IMR-90 (cell line): Measurements from ENCODE around the gene ZMYM2. TPM values are rescaled to one million over a fixed set of nuclear protein-coding genes. Genes with fewer than 3 reads are reported as not detected.

Source experiments
- ATAC-seq: fragments of 200-7000 bp; cut with Tn5 transposase; 2 replicates; pipeline ENCODE4 v1.9.1; 2020; ENCODE audit warnings: low read depth, mild to moderate bottlenecking, moderate library complexity
- BruUV-seq: library from RNA; stranded (reverse); fragments of 400-500 nt; replicated peaks from 2 replicates; lab custom pipeline; 2021; lab: Mats Ljungman, UMichigan
- CTCF ChIA-PET: fragments of 300-600 bp; formaldehyde crosslinking; extraction: SDS; loops from one replicate; lab custom pipeline; 2021; ENCODE audit warnings: antibody characterized with exemption; lab: Yijun Ruan, JAX
- POLR2A ChIA-PET: fragments of 300-600 bp; sonication (Branson Sonifier 250); formaldehyde crosslinking; loops from one replicate; lab custom pipeline; 2022; ENCODE audit warnings: antibody characterized with exemption; ENCODE audit not compliant: unreplicated experiment; lab: Charles Lee
- DNase-seq: peaks from one replicate; pipeline ENCODE4 v3.0.0; 2013
- H2AFZ ChIP-seq: replicated peaks from 2 replicates; pipeline ENCODE3; 2013; ENCODE audit warnings: low read length, mild to moderate bottlenecking; ENCODE audit not compliant: poor library complexity
- H2AK5ac ChIP-seq: 2 replicates; pipeline ENCODE4 v1.6.1; 2013; ENCODE audit warnings: low read depth, low read length, inconsistent platforms
- H2AK9ac ChIP-seq: replicated peaks from 2 replicates; pipeline ENCODE3; 2013; ENCODE audit warnings: mild to moderate bottlenecking, low read depth, low read length, moderate library complexity; ENCODE audit not compliant: poor library complexity
- H2BK120ac ChIP-seq: 2 replicates; pipeline ENCODE4 v1.6.1; 2013; ENCODE audit warnings: low read depth, low read length, inconsistent platforms
- H2BK15ac ChIP-seq: 3 replicates; pipeline ENCODE4 v1.6.1; 2013; ENCODE audit warnings: low read depth, low read length, inconsistent platforms
- H2BK20ac ChIP-seq: 2 replicates; pipeline ENCODE4 v1.6.1; 2013; ENCODE audit warnings: low read depth, mild to moderate bottlenecking, inconsistent platforms, low read length, moderate library complexity
- H2BK5ac ChIP-seq: 2 replicates; pipeline ENCODE4 v1.6.1; 2013; ENCODE audit warnings: mild to moderate bottlenecking, low read depth, low read length, inconsistent platforms; ENCODE audit not compliant: poor library complexity, severe bottlenecking
- H3K14ac ChIP-seq: replicated peaks from 2 replicates; pipeline ENCODE4 v1.6.1; 2013; ENCODE audit warnings: low read depth, low read length, inconsistent platforms
- H3K18ac ChIP-seq: 2 replicates; pipeline ENCODE4 v1.6.1; 2013; ENCODE audit warnings: low read depth, low read length, control low read depth
- H3K23ac ChIP-seq: 2 replicates; pipeline ENCODE4 v1.6.1; 2013; ENCODE audit warnings: low read depth, low read length, inconsistent platforms
- H3K27ac ChIP-seq: 2 replicates; pipeline ENCODE4 v1.5.1; 2013; ENCODE audit warnings: mild to moderate bottlenecking, control low read depth, low read length; ENCODE audit not compliant: insufficient read depth
- H3K27me3 ChIP-seq: 2 replicates; pipeline ENCODE4 v1.6.1; 2013; ENCODE audit warnings: low read length; ENCODE audit not compliant: control insufficient read depth, insufficient read depth
- H3K36me3 ChIP-seq: 2 replicates; pipeline ENCODE4 v1.6.1; 2013; ENCODE audit warnings: low read length, mixed read lengths; ENCODE audit not compliant: control insufficient read depth, insufficient read depth
- H3K4ac ChIP-seq: 2 replicates; pipeline ENCODE4 v1.6.1; 2013; ENCODE audit warnings: low read depth, low read length, inconsistent platforms
- H3K4me1 ChIP-seq: 2 replicates; pipeline ENCODE4 v1.6.1; 2013; ENCODE audit warnings: low read length, mixed read lengths; ENCODE audit not compliant: control insufficient read depth, insufficient read depth
- H3K4me2 ChIP-seq: 2 replicates; pipeline ENCODE4 v1.6.1; 2013; ENCODE audit warnings: low read depth, mild to moderate bottlenecking, control low read depth, low read length, moderate library complexity
- H3K4me3 ChIP-seq: 2 replicates; pipeline ENCODE4 v1.5.1; 2013; ENCODE audit warnings: low read depth, mild to moderate bottlenecking, control low read depth, low read length, moderate library complexity; ENCODE audit not compliant: insufficient read depth
- H3K56ac ChIP-seq: 2 replicates; pipeline ENCODE4 v1.6.1; 2013; ENCODE audit warnings: low read length, inconsistent platforms; ENCODE audit not compliant: insufficient read depth; ENCODE audit errors: extremely low read depth
- H3K79me1 ChIP-seq, 2 experiments: 2 replicates each; pipeline ENCODE4 v1.6.1; 2013; ENCODE audit warnings: low read length in 2 of 2, inconsistent platforms in 1 of 2, low read depth in 1 of 2
- H3K9ac ChIP-seq: 2 replicates; pipeline ENCODE4 v1.6.1; 2013; ENCODE audit warnings: low read depth, low read length, control low read depth
- H3K9me1 ChIP-seq: 2 replicates; pipeline ENCODE4 v1.6.1; 2013; ENCODE audit warnings: low read length, inconsistent platforms; ENCODE audit not compliant: insufficient read depth
- H3K9me3 ChIP-seq: 2 replicates; pipeline ENCODE4 v1.6.1; 2013; ENCODE audit warnings: low read length; ENCODE audit not compliant: control insufficient read depth, insufficient read depth
- H4K20me1 ChIP-seq: 2 replicates; pipeline ENCODE4 v1.6.1; 2013; ENCODE audit warnings: low read length, inconsistent platforms; ENCODE audit not compliant: insufficient read depth
- H4K5ac ChIP-seq: 2 replicates; pipeline ENCODE4 v1.6.1; 2013; ENCODE audit warnings: mild to moderate bottlenecking, low read depth, low read length, control low read depth
- H4K8ac ChIP-seq, 2 experiments: 2 replicates each; pipeline ENCODE4 v1.6.1; 2013; ENCODE audit warnings: low read depth in 2 of 2, low read length in 2 of 2, control low read depth in 1 of 2, inconsistent platforms in 1 of 2
- H4K91ac ChIP-seq: 2 replicates; pipeline ENCODE4 v1.6.1; 2013; ENCODE audit warnings: low read depth, low read length, inconsistent platforms; ENCODE audit not compliant: insufficient read depth
- BHLHE40 ChIP-seq: fragments of 150-350 bp; IDR thresholded peaks from 2 replicates; pipeline ENCODE4 v1.6.1; 2016; ENCODE audit warnings: mild to moderate bottlenecking, low read depth, low read length
- CEBPB ChIP-seq: IDR thresholded peaks from 2 replicates; pipeline ENCODE4 v1.6.1; 2012; ENCODE audit warnings: low read depth, low read length, improper control_type of control experiment
- CHD1 ChIP-seq: IDR thresholded peaks from 2 replicates; pipeline ENCODE4 v1.6.1; 2012; ENCODE audit warnings: low read depth, low read length, improper control_type of control experiment
- MAFK ChIP-seq: IDR thresholded peaks from 2 replicates; pipeline ENCODE4 v1.6.1; 2012; ENCODE audit warnings: low read depth, low read length, improper control_type of control experiment
- MAZ ChIP-seq: IDR thresholded peaks from 2 replicates; pipeline ENCODE4 v1.6.1; 2012; ENCODE audit warnings: low read depth, mild to moderate bottlenecking, low read length, improper control_type of control experiment, moderate library complexity, borderline replicate concordance
- MXI1 ChIP-seq: IDR thresholded peaks from 2 replicates; pipeline ENCODE4 v1.6.1; 2012; ENCODE audit warnings: low read depth, mild to moderate bottlenecking, low read length, moderate library complexity, borderline replicate concordance
- NFE2L2 ChIP-seq: fragments of 150-350 bp; IDR thresholded peaks from 2 replicates; pipeline ENCODE4 v1.6.1; 2016; ENCODE audit warnings: low read depth, mild to moderate bottlenecking, low read length
- POLR2A ChIP-seq: IDR thresholded peaks from 2 replicates; pipeline ENCODE4 v1.6.1; 2012; ENCODE audit warnings: mild to moderate bottlenecking, low read depth, low read length
- RAD21 ChIP-seq: IDR thresholded peaks from 2 replicates; pipeline ENCODE4 v1.6.1; 2012; ENCODE audit warnings: low read length, improper control_type of control experiment
- RCOR1 ChIP-seq: IDR thresholded peaks from 2 replicates; pipeline ENCODE4 v1.6.1; 2012; ENCODE audit warnings: mild to moderate bottlenecking, low read length, improper control_type of control experiment; ENCODE audit not compliant: insufficient replicate concordance
- RFX5 ChIP-seq: IDR thresholded peaks from 2 replicates; pipeline ENCODE4 v1.8.0; 2012; ENCODE audit warnings: low read depth, mild to moderate bottlenecking, low read length, moderate library complexity
- SMC3 ChIP-seq: fragments of 150-350 bp; IDR thresholded peaks from 2 replicates; pipeline ENCODE4 v1.6.1; 2016; ENCODE audit warnings: low read depth, mild to moderate bottlenecking, antibody characterized with exemption, low read length, moderate library complexity
- dilution Hi-C: fragments of 300-500 bp; cut with HindIII; formaldehyde crosslinking; loops from one replicate; pipeline ENCODE4 v1.14.3; 2018; ENCODE audit warnings: low sequenced_read_pairs; ENCODE audit not compliant: unreplicated experiment
- in situ Hi-C: fragments of 300-500 bp; cut with MboI; formaldehyde crosslinking; loops from 3 replicates; pipeline ENCODE4 v1.14.3; 2019; ENCODE audit warnings: low sequenced_read_pairs, inconsistent platforms, mixed read lengths
- intact Hi-C: fragments of 100-400 bp; cut with micrococcal nuclease; formaldehyde crosslinking; loops from 2 replicates; pipeline ENCODE4 v1.10.0; 2022
- polyA plus RNA-seq, 3 experiments: library from polyadenylated mRNA; depleted of rRNA; stranded (reverse); fragments of >200 nt; gene quantifications; 2 replicates each; pipeline ENCODE4 v1.2.3, GENCODE V29; 2012; ENCODE audit warnings: low replicate concordance in 1 of 3
- total RNA-seq: library from RNA; depleted of rRNA; stranded (reverse); fragments of >200 nt; gene quantifications from 2 replicates; pipeline ENCODE4 v1.2.3, GENCODE V29; 2012
- TF ChIP-seq, protein P1 (sequence below): fragments of 150-350 bp; IDR thresholded peaks from 2 replicates; pipeline ENCODE4 v1.6.1; 2016; ENCODE audit warnings: low read depth, mild to moderate bottlenecking, low read length, moderate library complexity, borderline replicate concordance
- TF ChIP-seq, protein P2 (sequence below): conservative IDR thresholded peaks from 2 replicates; pipeline ENCODE4 v1.5.1; 2012; ENCODE audit warnings: mild to moderate bottlenecking, low read depth, low read length, improper control_type of control experiment
- TF ChIP-seq, protein P3 (sequence below): fragments of 150-350 bp; IDR thresholded peaks from 2 replicates; pipeline ENCODE4 v1.6.1; 2017; ENCODE audit warnings: mild to moderate bottlenecking, antibody characterized with exemption, low read length, low read depth

The ZMYM2 gene
- total and polyA plus RNA-seq, 2 of the 4 experiments (the other 2 are of a cell fraction) = 15.7 to 51.1 TPM

DNA sequence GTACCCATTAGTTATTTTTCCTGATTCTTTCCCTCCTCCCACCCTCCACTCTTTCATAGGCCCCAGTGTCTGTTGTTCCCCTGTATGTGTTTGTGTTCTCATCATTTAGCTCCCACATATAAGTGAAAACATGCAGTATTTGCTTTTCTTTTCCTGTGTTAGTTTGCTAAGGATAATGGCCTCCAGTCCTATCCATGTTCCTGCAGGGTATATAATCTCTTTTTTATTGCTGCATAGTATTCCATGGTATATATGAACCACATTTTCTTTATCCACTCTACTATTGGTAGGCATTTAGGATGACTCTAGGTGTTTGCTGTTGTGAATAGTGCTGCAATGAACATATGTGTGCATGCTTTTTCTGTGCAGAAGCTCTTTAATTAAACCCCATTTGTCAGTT lies 79.4 kb downstream of the ZMYM2 start:
- BruUV-seq = no TSS peak
- CTCF ChIA-PET = interaction anchor here (0.6 kb wide), 1 partner anchor 11 kb away, joined by 3 read pairs; no protein-coding TSS in a partner anchor
- TF ChIP-seq BHLHE40 = no peak
- no peak for TF ChIP-seq POLR2A
- no peak for TF ChIP-seq NFE2L2
- no peak for TF ChIP-seq RFX5
- TF ChIP-seq, protein P1, sequence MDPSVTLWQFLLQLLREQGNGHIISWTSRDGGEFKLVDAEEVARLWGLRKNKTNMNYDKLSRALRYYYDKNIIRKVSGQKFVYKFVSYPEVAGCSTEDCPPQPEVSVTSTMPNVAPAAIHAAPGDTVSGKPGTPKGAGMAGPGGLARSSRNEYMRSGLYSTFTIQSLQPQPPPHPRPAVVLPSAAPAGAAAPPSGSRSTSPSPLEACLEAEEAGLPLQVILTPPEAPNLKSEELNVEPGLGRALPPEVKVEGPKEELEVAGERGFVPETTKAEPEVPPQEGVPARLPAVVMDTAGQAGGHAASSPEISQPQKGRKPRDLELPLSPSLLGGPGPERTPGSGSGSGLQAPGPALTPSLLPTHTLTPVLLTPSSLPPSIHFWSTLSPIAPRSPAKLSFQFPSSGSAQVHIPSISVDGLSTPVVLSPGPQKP = no peak
- TF ChIP-seq MXI1 = no peak
- no peak for TF ChIP-seq RCOR1
- TF ChIP-seq, protein P2, sequence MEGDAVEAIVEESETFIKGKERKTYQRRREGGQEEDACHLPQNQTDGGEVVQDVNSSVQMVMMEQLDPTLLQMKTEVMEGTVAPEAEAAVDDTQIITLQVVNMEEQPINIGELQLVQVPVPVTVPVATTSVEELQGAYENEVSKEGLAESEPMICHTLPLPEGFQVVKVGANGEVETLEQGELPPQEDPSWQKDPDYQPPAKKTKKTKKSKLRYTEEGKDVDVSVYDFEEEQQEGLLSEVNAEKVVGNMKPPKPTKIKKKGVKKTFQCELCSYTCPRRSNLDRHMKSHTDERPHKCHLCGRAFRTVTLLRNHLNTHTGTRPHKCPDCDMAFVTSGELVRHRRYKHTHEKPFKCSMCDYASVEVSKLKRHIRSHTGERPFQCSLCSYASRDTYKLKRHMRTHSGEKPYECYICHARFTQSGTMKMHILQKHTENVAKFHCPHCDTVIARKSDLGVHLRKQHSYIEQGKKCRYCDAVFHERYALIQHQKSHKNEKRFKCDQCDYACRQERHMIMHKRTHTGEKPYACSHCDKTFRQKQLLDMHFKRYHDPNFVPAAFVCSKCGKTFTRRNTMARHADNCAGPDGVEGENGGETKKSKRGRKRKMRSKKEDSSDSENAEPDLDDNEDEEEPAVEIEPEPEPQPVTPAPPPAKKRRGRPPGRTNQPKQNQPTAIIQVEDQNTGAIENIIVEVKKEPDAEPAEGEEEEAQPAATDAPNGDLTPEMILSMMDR = no peak
- TF ChIP-seq MAZ = no peak
- TF ChIP-seq CHD1 = no peak
- TF ChIP-seq SMC3 = no peak
- TF ChIP-seq RAD21 = no peak
- no peak for TF ChIP-seq CEBPB
- TF ChIP-seq MAFK = no peak
- TF ChIP-seq, protein P3, sequence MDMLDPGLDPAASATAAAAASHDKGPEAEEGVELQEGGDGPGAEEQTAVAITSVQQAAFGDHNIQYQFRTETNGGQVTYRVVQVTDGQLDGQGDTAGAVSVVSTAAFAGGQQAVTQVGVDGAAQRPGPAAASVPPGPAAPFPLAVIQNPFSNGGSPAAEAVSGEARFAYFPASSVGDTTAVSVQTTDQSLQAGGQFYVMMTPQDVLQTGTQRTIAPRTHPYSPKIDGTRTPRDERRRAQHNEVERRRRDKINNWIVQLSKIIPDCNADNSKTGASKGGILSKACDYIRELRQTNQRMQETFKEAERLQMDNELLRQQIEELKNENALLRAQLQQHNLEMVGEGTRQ = no peak
- no peak overlapping the region for H2BK20ac ChIP-seq
- dilution Hi-C loops (no loop called here), in situ Hi-C loops (no loop called here), intact Hi-C loops (no loop called here)
- DNase-seq (no peak), ATAC-seq (no peak)
- H3K4me2 ChIP-seq = no peak overlapping the region
- H2AFZ ChIP-seq = no peak overlapping the region
- H3K4ac ChIP-seq = no peak overlapping the region
- no peak overlapping the region for H2BK15ac ChIP-seq
- H2BK5ac ChIP-seq = no peak overlapping the region
- no peak overlapping the region for H2AK5ac ChIP-seq
- peaks cover 19% of the 10 kb centered on the region for H3K36me3 ChIP-seq
- H3K18ac ChIP-seq = no peak overlapping the region
- no peak overlapping the region for H3K9ac ChIP-seq
- H3K4me1 ChIP-seq = no peaks in the 10 kb centered on the region
- H3K79me1 ChIP-seq = peaks cover 6 to 37% of the 10 kb centered on the region in 2 experiments
- H2AK9ac ChIP-seq = no peak overlapping the region
- H4K8ac ChIP-seq = no peak overlapping the region
- no peaks in the 10 kb centered on the region for H3K9me1 ChIP-seq
- H3K9me3 ChIP-seq = no peaks in the 10 kb centered on the region
- H3K27ac ChIP-seq = no peak overlapping the region
- no peak overlapping the region for H2BK120ac ChIP-seq
- no peaks in the 10 kb centered on the region for H3K27me3 ChIP-seq
- H3K14ac ChIP-seq = no peak overlapping the region
- no peak overlapping the region for H4K91ac ChIP-seq
- POLR2A ChIA-PET = no interaction called here
- H3K23ac ChIP-seq = no peak overlapping the region
- H4K20me1 ChIP-seq = peaks cover 3% of the 10 kb centered on the region; the same call in 1 of the 2 replicates
- H3K4me3 ChIP-seq = no peak overlapping the region
- no peak overlapping the region for H4K5ac ChIP-seq
- no peak overlapping the region for H3K56ac ChIP-seq
